ENCODE results near the gene RALA. TPM values are rescaled to one million over a fixed set of nuclear protein-coding genes. Genes with fewer than 3 reads are reported as not detected.
A peak's percentile ranks its signal among the peaks of the same experiment; 100 is the strongest.

The RALA gene
- total and polyA plus RNA-seq, 2 of the 13 experiments (the other 11 are each of a cell fraction or from before 2014, with no cell fraction given) = 11.8 to 19.5 TPM

GRCh38 chr7:39746103-39746819, 122.9 kb downstream of the RALA start (continued):
- TF ChIP-seq ARID3A (IDR thresholded peaks at IDR 0.05; ENCODE audit: low read depth, low read length) (peak; percentile 15; the same call in 1 of the 2 replicates), ZNF574 (CRISPR knock-in tag; IDR thresholded peaks at IDR 0.05) (0 out of 2 replicates have a peak, but pooled peaks have one; percentile 32), IRF2 (CRISPR knock-in tag; IDR thresholded peaks at IDR 0.05) (0 out of 2 replicates have a peak, but pooled peaks have one; percentile 33), ZXDC (CRISPR knock-in tag; IDR thresholded peaks at IDR 0.05) (no peak), MIXL1 (CRISPR knock-in tag; IDR thresholded peaks at IDR 0.05) (peak; percentile 75; the same call in 1 of the 2 replicates), ZNF180 (CRISPR knock-in tag; IDR thresholded peaks at IDR 0.05; ENCODE audit: borderline replicate concordance, low read depth) (no peak), ZSCAN30 (CRISPR knock-in tag; IDR thresholded peaks at IDR 0.05) (no peak), SALL1 (CRISPR knock-in tag; IDR thresholded peaks at IDR 0.05) (0 out of 2 replicates have a peak, but pooled peaks have one; percentile 24), ZNF124 (CRISPR knock-in tag; IDR thresholded peaks at IDR 0.05) (0 out of 2 replicates have a peak, but pooled peaks have one; percentile 29), GPN1 (CRISPR knock-in tag; IDR thresholded peaks at IDR 0.05; ENCODE audit: borderline replicate concordance) (no peak), HMGXB4 (CRISPR knock-in tag; IDR thresholded peaks at IDR 0.05; ENCODE audit: borderline replicate concordance in 1 of 2, low read depth in 1 of 2) (0 out of 4 replicates have a peak, but pooled peaks of 1 of the 2 experiments have one; percentile 32), GABPA (IDR thresholded peaks at IDR 0.05; ENCODE audit: low read depth, low read length) (no peak), GABPA (CRISPR knock-in tag; IDR thresholded peaks at IDR 0.05; ENCODE audit: low read depth) (0 out of 2 replicates have a peak, but pooled peaks have one; percentile 11), STAG1 (CRISPR knock-in tag; IDR thresholded peaks at IDR 0.05) (peak; percentile 77), ZNF331 (CRISPR knock-in tag; IDR thresholded peaks at IDR 0.05) (0 out of 2 replicates have a peak, but pooled peaks have one; percentile 13), ZNF263 (CRISPR knock-in tag; IDR thresholded peaks at IDR 0.05) (no peak)
